A673 (cell line): ENCODE measurements around the gene UQCC3. TPM values are rescaled to one million over a fixed set of nuclear protein-coding genes. Genes with fewer than 3 reads are reported as not detected.
A peak's percentile ranks its signal among the peaks of the same experiment; 100 is the strongest.

ENCODE experiments used
- BruUV-seq: library from RNA; stranded (reverse); fragments of 400-500 nt; replicated peaks from 2 replicates; lab custom pipeline; 2021; lab: Mats Ljungman, UMichigan
- CTCF ChIA-PET: fragments of 300-600 bp; sonication (Branson Sonifier 250); formaldehyde crosslinking; loops from one replicate; lab custom pipeline; 2022; ENCODE audit warnings: antibody characterized with exemption; lab: Charles Lee
- POLR2A ChIA-PET: fragments of 300-600 bp; sonication (Branson Sonifier 250); formaldehyde crosslinking; loops from one replicate; lab custom pipeline; 2022; ENCODE audit warnings: antibody characterized with exemption; ENCODE audit not compliant: low non-redundant PET; lab: Charles Lee
- DNase-seq: peaks from one replicate; pipeline ENCODE4 v3.0.0-alpha.2; 2015; ENCODE audit warnings: low spot score
- H3K27ac ChIP-seq: fragments of 200-600 bp; sonication (generic); 2 replicates; pipeline ENCODE4 v1.5.1; 2016; ENCODE audit warnings: mixed run types, low read depth, mild to moderate bottlenecking, mixed read lengths, antibody characterized with exemption, low read length; ENCODE audit not compliant: poor library complexity, severe bottlenecking
- H3K27me3 ChIP-seq: fragments of 200-600 bp; sonication (generic); replicated peaks from 2 replicates; pipeline ENCODE4 v1.6.1; 2017; ENCODE audit warnings: mixed run types, low read depth, mild to moderate bottlenecking, mixed read lengths, antibody characterized with exemption, low read length; ENCODE audit not compliant: insufficient read depth, poor library complexity
- H3K36me3 ChIP-seq: fragments of 200-600 bp; sonication (generic); 2 replicates; pipeline ENCODE4 v1.6.1; 2016; ENCODE audit warnings: mixed run types, mild to moderate bottlenecking, mixed read lengths, antibody characterized with exemption, low read length; ENCODE audit not compliant: insufficient read depth, poor library complexity, severe bottlenecking
- H3K4me1 ChIP-seq: fragments of 200-600 bp; sonication (generic); 2 replicates; pipeline ENCODE4 v1.6.1; 2017; ENCODE audit warnings: mixed run types, mild to moderate bottlenecking, mixed read lengths, antibody characterized with exemption, low read length; ENCODE audit not compliant: insufficient read depth, poor library complexity, severe bottlenecking
- H3K4me3 ChIP-seq: fragments of 200-600 bp; sonication (generic); 2 replicates; pipeline ENCODE4 v1.5.1; 2016; ENCODE audit warnings: low read depth, mixed run types, mild to moderate bottlenecking, mixed read lengths, low read length; ENCODE audit not compliant: poor library complexity, severe bottlenecking
- H3K9me3 ChIP-seq: fragments of 200-600 bp; sonication (generic); 2 replicates; pipeline ENCODE4 v1.6.1; 2016; ENCODE audit warnings: mixed run types, low read depth, mild to moderate bottlenecking, mixed read lengths, antibody characterized with exemption, low read length; ENCODE audit not compliant: poor library complexity, severe bottlenecking
- CTCF ChIP-seq: fragments of 300-800, 200-600 bp; sonication (generic); conservative IDR thresholded peaks from 2 replicates; pipeline ENCODE4 v1.5.1; 2017; ENCODE audit warnings: low read depth, mild to moderate bottlenecking, antibody characterized with exemption, low read length, moderate library complexity, mixed read lengths
- EZH2 ChIP-seq: fragments of 200-600 bp; sonication (generic); IDR thresholded peaks from 2 replicates; pipeline ENCODE4 v1.6.1; 2017; ENCODE audit warnings: borderline replicate concordance, low read depth, mild to moderate bottlenecking, mixed read lengths, antibody characterized with exemption, low read length; ENCODE audit not compliant: poor library complexity, severe bottlenecking
- intact Hi-C: fragments of 100-400 bp; cut with micrococcal nuclease; formaldehyde crosslinking; loops from one replicate; pipeline ENCODE4 v1.10.0; 2022; ENCODE audit not compliant: unreplicated experiment
- total RNA-seq: library from RNA; stranded (reverse); gene quantifications from 2 replicates; pipeline ENCODE4 v1.2.3, GENCODE V29; 2021

Gene UQCC3
- total RNA-seq, 1 experiment from 2014 or later = 28.0 TPM

GRCh38 chr11:62645946-62646824 is 25.3 kb upstream of the UQCC3 start, which contains the start of gene GANAB:
TSS of gene GANAB (minus strand) at chr11:62646613. CDS start at chr11:62646599, 14 bp downstream.
- peaks cover 8% of the 10 kb centered on the region for H3K4me1 ChIP-seq
- peak; percentile 100 for DNase-seq
- H3K36me3 ChIP-seq = peaks cover 47% of the 10 kb centered on the region
- CTCF ChIA-PET = interaction anchor here (0.6 kb wide), 2 partner anchors 101 to 1507 kb away, joined by 3 to 11 read pairs; no protein-coding TSS in a partner anchor
- BruUV-seq = no TSS peak
- TF ChIP-seq EZH2 = no peak
- TF ChIP-seq CTCF = no peak
- POLR2A ChIA-PET = interaction anchor here (0.6 kb wide), 1 partner anchor 18 kb away, joined by 9 read pairs; no protein-coding TSS in a partner anchor
- peak within 1 kb of the TSS; percentile 97 for H3K27ac ChIP-seq
- no peaks in the 10 kb centered on the region for H3K27me3 ChIP-seq
- H3K9me3 ChIP-seq = no peaks in the 10 kb centered on the region
- intact Hi-C loops = no loop called here
- H3K4me3 ChIP-seq = peak within 1 kb of the TSS; percentile 96

- Histone ChIP-seq H3K9me3 (no peaks in the 10 kb centered on the region), H3K27ac (peak overlapping the region; percentile 97), H3K36me3 (peaks cover 47% of the 10 kb centered on the region), H3K27me3 (no peaks in the 10 kb centered on the region), H3K4me1 (peaks cover 14% of the 10 kb centered on the region), H3K4me3 (peak overlapping the region; percentile 96)
- intact Hi-C loops = no loop called here
- no peak for TF ChIP-seq EZH2
- TF ChIP-seq CTCF = no peak
- ChIA-PET CTCF (no interaction called here), POLR2A (interaction anchor here (0.6 to 0.8 kb wide), 2 partner anchors 18 to 19 kb away, joined by 3 to 9 read pairs; partner anchors contain the start of gene C11orf98)
- BruUV-seq = no TSS peak
- DNase-seq = no peak
Measured at GRCh38 chr11:62646825-62647608, 24.5 kb upstream of the UQCC3 start.

GRCh38 chr11:62647609-62648005 is 23.9 kb upstream of the UQCC3 start:
- no peak for DNase-seq
- no peak overlapping the region for H3K4me3 ChIP-seq
- ChIA-PET POLR2A (interaction anchor here (0.8 kb wide), 1 partner anchor 17 kb away, joined by 3 read pairs; the partner anchor contains the start of gene C11orf98), CTCF (no interaction called here)
- intact Hi-C loops = no loop called here
- H3K27ac ChIP-seq = no peak overlapping the region
- no peaks in the 10 kb centered on the region for H3K9me3 ChIP-seq
- H3K4me1 ChIP-seq = peaks cover 19% of the 10 kb centered on the region
- H3K27me3 ChIP-seq = no peaks in the 10 kb centered on the region
- peaks cover 45% of the 10 kb centered on the region for H3K36me3 ChIP-seq
- no peak for TF ChIP-seq CTCF
- TF ChIP-seq EZH2 = no peak
- no TSS peak for BruUV-seq
